Muscle of leg (tissue), 16 donors: ENCODE data around the gene C2orf81. TPM values are rescaled to one million over a fixed set of nuclear protein-coding genes. Genes with fewer than 3 reads are reported as not detected.
"Not testable (repeated sequence)": the region's sequence is repeated elsewhere in the genome, so short reads cannot be mapped to it uniquely, and the experiment has no call there.

Source experiments
- DNase-seq: peaks from one replicate; pipeline ENCODE4 v3.0.0; 2013
- H3K27ac ChIP-seq: one replicate; pipeline ENCODE4 v1.5.1; 2013; ENCODE audit warnings: mild to moderate bottlenecking, low read length, control low read depth
- H3K27me3 ChIP-seq: one replicate; pipeline ENCODE4 v1.6.1; 2013; ENCODE audit warnings: low read length; ENCODE audit not compliant: control insufficient read depth, insufficient read depth
- H3K36me3 ChIP-seq: one replicate; pipeline ENCODE4 v1.6.1; 2013; ENCODE audit warnings: low read length; ENCODE audit not compliant: control insufficient read depth, insufficient read depth
- H3K4me1 ChIP-seq: one replicate; pipeline ENCODE4 v1.6.1; 2013; ENCODE audit warnings: low read length; ENCODE audit not compliant: control insufficient read depth, insufficient read depth
- H3K4me3 ChIP-seq: one replicate; pipeline ENCODE4 v1.5.1; 2013; ENCODE audit warnings: low read length, control low read depth
- H3K9me3 ChIP-seq: replicated peaks from 2 replicates; pipeline ENCODE4 v1.6.1; 2013; ENCODE audit warnings: low read depth, low read length; ENCODE audit not compliant: control insufficient read depth
- WGBS: methylation state at CpG from one replicate; pipeline ENCODE4 v1.1.5; 2013; ENCODE audit warnings: missing lambda C conversion rate; ENCODE audit not compliant: insufficient coverage; 5-methylcytosine and 5-hydroxymethylcytosine counted together
- long read RNA-seq, 11 donors: transcript quantifications; one replicate each; lab custom pipeline, GENCODE V29; 2026
- polyA plus RNA-seq, 8 donors: library from polyadenylated mRNA; unstranded; fragments of 120-200 nt; gene quantifications; one replicate each; pipeline versions ENCODE4 v1.2.1 to v1.2.3, GENCODE V29; 2013; ENCODE audit warnings: inconsistent platforms in 1 of 8, low replicate concordance in 1 of 8; ENCODE audit not compliant: insufficient read length in 8 of 8, insufficient read depth in 1 of 8
- total RNA-seq: library from RNA; stranded (reverse); fragments of 120-200 nt; gene quantifications from one replicate; pipeline ENCODE4 v1.2.4, GENCODE V29; 2013

The C2orf81 gene
- total RNA-seq (1.4 TPM), polyA plus RNA-seq (1 to 10 TPM; 2.2 to 3.6 (median 2.7) TPM)
- long read RNA-seq, donor 1, partial matches to known transcripts = 0 of 4 reads
- long read RNA-seq, donor 1, other reads (novel, unspliced or antisense) = 0 of 4 reads
- long read RNA-seq, donor 2, partial matches to known transcripts = 0 of 3 reads
- long read RNA-seq, donor 2, other reads (novel, unspliced or antisense) = 0 of 3 reads
- long read RNA-seq, donor 3, transcript C2orf81-206 (1 exons, 2,407 nt) = major isoform, 6 of 6 reads
- long read RNA-seq, donor 3, partial matches to known transcripts = 0 of 6 reads
- long read RNA-seq, donor 3, other reads (novel, unspliced or antisense) = 0 of 6 reads
- long read RNA-seq, donor 4, transcript C2orf81-206 (1 exons, 2,407 nt) = major isoform, 8 of 8 reads
- long read RNA-seq, donor 4, partial matches to known transcripts = 0 of 8 reads
- long read RNA-seq, donor 4, other reads (novel, unspliced or antisense) = 0 of 8 reads
- long read RNA-seq, donor 5, transcript C2orf81-206 (1 exons, 2,407 nt) = major isoform, 7 of 7 reads
- long read RNA-seq, donor 5, partial matches to known transcripts = 0 of 7 reads
- long read RNA-seq, donor 5, other reads (novel, unspliced or antisense) = 0 of 7 reads
- long read RNA-seq, donor 6, transcript C2orf81-206 (1 exons, 2,407 nt) = major isoform, 7 of 8 reads
- long read RNA-seq, donor 6, partial matches to known transcripts = 0 of 8 reads
- long read RNA-seq, donor 6, other reads (novel, unspliced or antisense) = 0 of 8 reads
- long read RNA-seq, donor 7, partial matches to known transcripts = 0 of 2 reads
- long read RNA-seq, donor 7, other reads (novel, unspliced or antisense) = 0 of 2 reads
- long read RNA-seq, donor 8, transcript C2orf81-206 (1 exons, 2,407 nt) = major isoform, 13 of 13 reads
- long read RNA-seq, donor 8, partial matches to known transcripts = 0 of 13 reads
- long read RNA-seq, donor 8, other reads (novel, unspliced or antisense) = 0 of 13 reads
- long read RNA-seq, donor 9, transcript C2orf81-206 (1 exons, 2,407 nt) = major isoform, 6 of 6 reads
- long read RNA-seq, donor 9, partial matches to known transcripts = 0 of 6 reads
- long read RNA-seq, donor 9, other reads (novel, unspliced or antisense) = 0 of 6 reads
- long read RNA-seq, donor 10, transcript C2orf81-206 (1 exons, 2,407 nt) = major isoform, 9 of 10 reads
- long read RNA-seq, donor 10, partial matches to known transcripts = 0 of 10 reads
- long read RNA-seq, donor 10, other reads (novel, unspliced or antisense) = 0 of 10 reads
- long read RNA-seq, donor 11, transcript C2orf81-206 (1 exons, 2,407 nt) = major isoform, 7 of 8 reads
- long read RNA-seq, donor 11, partial matches to known transcripts = 0 of 8 reads
- long read RNA-seq, donor 11, other reads (novel, unspliced or antisense) = 0 of 8 reads

GRCh38 chr2:74421221-74421870 lies at the start of gene C2orf81, which contains the start of gene WDR54:
TSS of gene C2orf81 (minus strand) at chr2:74421619. CDS start at chr2:74421560, 59 bp downstream.
TSS of gene WDR54 (plus strand) at chr2:74421730. CDS start at chr2:74422154, 424 bp downstream.
- peak; percentile 91 for DNase-seq
- Histone ChIP-seq H3K27me3 (no peaks in the 10 kb centered on the region), H3K27ac (peak within 1 kb of the TSS; percentile 42), H3K9me3 (no peaks in the 10 kb centered on the region), H3K4me3 (peak within 1 kb of the TSS; percentile 54), H3K4me1 (peaks cover 17% of the 10 kb centered on the region), H3K36me3 (peaks cover 14% of the 10 kb centered on the region)
- under 1% methylated on average over 56 of the region's 57 CpGs for WGBS

DNA sequence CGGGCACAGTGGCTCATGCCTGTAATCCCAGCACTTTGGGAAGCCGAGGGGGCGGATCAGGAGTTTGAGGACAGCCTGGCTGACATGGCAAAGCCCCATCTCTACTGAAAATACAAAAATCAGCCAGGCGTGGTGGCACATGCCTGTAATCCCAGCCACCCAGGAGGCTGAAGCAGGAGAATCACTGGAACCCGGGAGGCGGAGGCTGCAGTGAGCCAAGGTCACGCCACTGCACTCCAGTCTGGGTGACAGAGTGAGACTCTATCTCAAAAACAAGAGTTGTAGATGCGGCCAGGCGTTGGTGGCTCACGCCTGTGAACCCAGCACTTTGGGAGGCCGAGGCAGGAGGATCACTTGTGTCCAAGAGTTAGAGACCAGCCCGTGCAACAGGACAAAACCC lies 49.3 kb upstream of the C2orf81 start:
- H3K4me1 ChIP-seq = peaks cover 11% of the 10 kb centered on the region
- WGBS = 95% methylated on average over 4 of the region's 12 CpGs
- H3K4me3 ChIP-seq, H3K27ac ChIP-seq, H3K9me3 ChIP-seq, DNase-seq, H3K27me3 ChIP-seq: not testable (repeated sequence)
- H3K36me3 ChIP-seq = peaks cover 17% of the 10 kb centered on the region

DNA sequence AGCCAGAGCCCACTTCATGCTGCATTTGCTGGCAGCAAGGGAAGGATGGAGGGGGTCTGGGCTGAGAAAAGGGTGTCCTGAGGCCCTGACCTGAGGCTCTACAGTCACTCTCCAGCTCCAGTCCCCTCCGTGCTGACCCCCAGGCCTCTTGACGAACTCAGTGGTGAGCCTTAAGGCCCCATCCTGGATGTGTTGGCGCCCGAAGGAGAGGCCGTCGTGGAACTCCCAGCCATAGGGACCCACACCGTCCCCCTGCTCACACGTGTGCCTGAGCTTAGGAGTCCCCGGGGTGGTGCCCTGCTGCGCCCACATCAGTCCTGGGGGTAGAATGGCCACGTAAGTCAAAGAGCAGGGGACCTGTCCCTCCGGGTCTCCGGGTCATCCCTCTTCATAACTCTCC lies 43.0 kb upstream of the C2orf81 start:
- peaks cover 26% of the 10 kb centered on the region for H3K36me3 ChIP-seq
- peak overlapping the region; percentile 7 for H3K27ac ChIP-seq
- peak; percentile 19 for DNase-seq
- no peaks in the 10 kb centered on the region for H3K9me3 ChIP-seq
- peaks cover 13% of the 10 kb centered on the region for H3K4me1 ChIP-seq
- H3K4me3 ChIP-seq = peak overlapping the region; percentile 90
- WGBS = under 1% methylated on average over 11 of the region's 13 CpGs
- no peaks in the 10 kb centered on the region for H3K27me3 ChIP-seq

DNA sequence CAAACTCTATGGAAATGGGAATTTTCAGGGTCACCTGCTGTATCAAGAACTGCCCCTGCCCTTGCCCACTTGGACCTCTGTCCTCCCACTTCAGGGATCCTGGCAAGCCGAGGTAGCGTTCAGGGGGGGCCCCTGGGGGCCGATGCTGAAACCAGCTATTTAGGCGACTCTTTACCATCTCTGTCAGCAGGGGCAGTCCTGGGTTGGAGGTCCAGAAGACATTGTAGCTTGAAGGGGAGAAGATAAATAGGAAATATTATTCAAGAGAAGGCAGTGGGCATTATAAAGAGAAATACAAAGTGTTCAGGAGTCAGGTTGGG lies 41.3 kb upstream of the C2orf81 start:
- Histone ChIP-seq H3K27me3 (no peaks in the 10 kb centered on the region), H3K4me3 (no peak overlapping the region), H3K4me1 (peaks cover 19% of the 10 kb centered on the region), H3K9me3 (no peaks in the 10 kb centered on the region), H3K27ac (no peak overlapping the region), H3K36me3 (peaks cover 26% of the 10 kb centered on the region)
- no peak for DNase-seq
- WGBS = 80% methylated on average over 1 of the region's 4 CpGs

DNA sequence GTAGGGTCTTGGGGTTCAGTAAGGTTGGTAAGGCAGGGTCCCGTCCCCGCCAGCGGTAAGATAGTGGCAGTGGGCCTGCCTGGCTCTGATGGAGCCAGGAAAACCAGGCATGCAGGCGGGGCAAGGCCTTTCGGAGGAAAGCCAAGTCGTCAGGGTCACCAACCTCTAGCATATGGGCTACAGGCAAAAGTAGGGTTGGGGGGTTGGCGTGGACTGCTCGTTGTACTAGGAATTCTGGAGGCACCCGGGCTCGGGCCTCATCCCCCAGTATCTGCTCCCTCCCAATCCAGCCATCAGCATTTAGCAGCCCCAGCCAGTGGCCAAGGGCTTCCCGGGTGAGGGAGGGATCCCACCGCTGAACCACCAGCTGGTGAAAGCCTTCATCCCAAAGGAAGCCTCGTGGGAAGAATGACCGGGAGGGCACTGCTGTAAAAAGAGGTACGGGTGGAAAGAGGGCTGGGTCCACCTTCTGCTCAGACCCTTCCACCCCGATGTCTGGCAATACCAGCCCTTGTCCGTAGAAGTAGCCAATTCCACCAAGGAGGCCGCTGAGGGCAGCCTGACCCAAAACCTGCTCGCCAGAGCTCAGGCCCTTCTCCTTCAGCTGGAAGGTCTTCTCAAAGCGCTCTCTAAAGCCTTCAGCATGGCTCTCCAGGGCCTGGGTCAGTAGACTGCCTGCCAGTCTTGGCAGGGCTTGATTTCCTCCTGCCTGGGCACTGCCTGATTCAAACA lies 40.8 kb upstream of the C2orf81 start:
- H3K4me3 ChIP-seq = no peak overlapping the region
- H3K27me3 ChIP-seq = no peaks in the 10 kb centered on the region
- 93% methylated on average over 12 of the region's 20 CpGs for WGBS
- peaks cover 19% of the 10 kb centered on the region for H3K4me1 ChIP-seq
- no peak for DNase-seq
- H3K36me3 ChIP-seq = peaks cover 26% of the 10 kb centered on the region
- H3K9me3 ChIP-seq = no peaks in the 10 kb centered on the region
- H3K27ac ChIP-seq = no peak overlapping the region

DNA sequence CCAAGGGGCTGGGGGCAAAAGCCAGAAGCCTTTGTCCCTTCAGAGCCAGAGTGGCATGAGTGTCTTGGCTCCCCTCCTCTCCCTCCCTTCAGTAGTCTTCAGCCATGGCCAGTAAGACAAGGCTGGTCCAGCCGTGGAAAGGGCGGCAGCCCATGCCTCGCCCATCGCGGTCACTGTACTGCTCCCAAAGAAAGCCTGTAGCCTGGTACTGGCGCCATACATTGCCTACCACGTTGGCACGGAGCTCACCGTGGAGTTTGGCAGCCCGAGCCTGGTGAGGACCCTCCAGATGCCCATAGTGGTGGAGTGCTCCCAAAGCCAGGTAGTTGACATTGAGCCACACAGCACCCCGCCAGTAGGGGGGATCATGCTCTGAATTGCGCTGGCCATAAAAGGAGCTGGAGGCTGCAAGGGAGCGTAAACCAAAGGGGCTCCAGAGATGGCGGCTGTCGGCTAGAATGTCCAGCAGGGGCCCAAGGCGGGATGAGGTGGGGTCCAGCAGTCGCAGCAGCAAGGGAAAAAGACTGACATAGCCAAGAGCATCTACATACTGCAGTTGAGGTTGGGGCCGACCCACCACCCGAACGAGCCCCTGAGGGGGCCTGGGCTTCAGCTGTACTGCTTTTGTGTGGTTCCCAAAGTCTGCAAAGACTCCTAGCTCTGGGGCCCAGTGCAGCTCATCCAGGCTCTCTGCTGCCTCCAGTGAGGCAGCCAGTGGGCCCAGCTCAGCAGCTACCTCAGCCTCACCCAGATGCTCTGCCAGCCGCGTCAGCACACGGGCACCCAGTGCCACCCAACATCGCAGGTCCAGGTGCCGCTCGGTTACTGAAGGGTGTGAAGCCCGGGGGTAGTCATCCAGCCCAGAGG lies 40.0 kb upstream of the C2orf81 start:
- Histone ChIP-seq H3K27ac (no peak overlapping the region), H3K36me3 (peaks cover 26% of the 10 kb centered on the region), H3K9me3 (no peaks in the 10 kb centered on the region), H3K4me1 (peaks cover 25% of the 10 kb centered on the region), H3K27me3 (no peaks in the 10 kb centered on the region), H3K4me3 (no peak overlapping the region)
- no peak for DNase-seq
- 88% methylated on average over 23 of the region's 27 CpGs for WGBS

DNA sequence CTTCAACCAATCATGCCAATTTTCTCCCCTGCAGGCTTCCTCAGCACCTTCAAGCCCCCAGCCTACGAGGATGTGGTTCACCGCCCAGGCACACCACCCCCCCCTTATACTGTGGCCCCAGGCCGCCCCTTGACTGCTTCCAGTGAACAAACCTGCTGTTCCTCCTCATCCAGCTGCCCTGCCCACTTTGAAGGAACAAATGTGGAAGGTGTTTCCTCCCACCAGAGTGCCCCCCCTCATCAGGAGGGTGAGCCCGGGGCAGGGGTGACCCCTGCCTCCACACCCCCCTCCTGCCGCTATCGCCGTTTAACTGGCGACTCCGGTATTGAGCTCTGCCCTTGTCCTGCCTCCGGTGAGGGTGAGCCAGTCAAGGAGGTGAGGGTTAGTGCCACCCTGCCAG lies 38.8 kb upstream of the C2orf81 start:
- not testable (repeated sequence) for H3K27ac ChIP-seq, H3K4me3 ChIP-seq, DNase-seq, H3K9me3 ChIP-seq, H3K27me3 ChIP-seq
- H3K36me3 ChIP-seq = peaks cover 26% of the 10 kb centered on the region
- peaks cover 35% of the 10 kb centered on the region for H3K4me1 ChIP-seq
- WGBS = 92% methylated on average over 2 of the region's 10 CpGs

DNA sequence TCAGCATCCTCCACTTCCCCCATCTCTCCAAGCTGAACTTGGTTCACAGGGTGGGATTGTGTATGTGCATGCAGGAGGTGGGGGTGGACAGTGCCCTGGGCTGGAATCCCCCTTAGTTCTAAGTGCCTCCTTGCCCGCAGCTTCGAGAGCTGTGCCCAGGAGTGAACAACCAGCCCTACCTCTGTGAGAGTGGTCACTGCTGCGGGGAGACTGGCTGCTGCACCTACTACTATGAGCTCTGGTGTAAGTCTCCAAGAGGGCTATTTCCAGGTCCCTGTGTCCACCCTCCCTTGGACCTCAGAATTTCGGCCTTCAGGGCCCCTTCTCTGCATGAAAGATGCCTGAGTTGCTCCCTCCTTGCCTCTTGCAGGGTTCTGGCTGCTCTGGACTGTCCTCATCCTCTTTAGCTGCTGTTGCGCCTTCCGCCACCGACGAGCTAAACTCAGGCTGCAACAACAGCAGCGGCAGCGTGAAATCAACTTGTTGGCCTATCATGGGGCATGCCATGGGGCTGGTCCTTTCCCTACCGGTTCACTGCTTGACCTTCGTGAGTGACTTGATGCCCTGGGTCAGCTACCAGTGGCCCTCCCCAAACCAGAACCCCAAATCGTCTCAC lies 38.2 kb upstream of the C2orf81 start:
- not testable (repeated sequence) for H3K27me3 ChIP-seq, H3K4me3 ChIP-seq, H3K9me3 ChIP-seq, DNase-seq, H3K27ac ChIP-seq
- 73% methylated on average over 13 of the region's 13 CpGs for WGBS
- Histone ChIP-seq H3K4me1 (peaks cover 36% of the 10 kb centered on the region), H3K36me3 (peaks cover 26% of the 10 kb centered on the region)
